Body of pancreas (tissue), 4 donors: ENCODE results near the gene CFAP46.

ENCODE experiments used
- CTCF ChIP-seq, 7 experiments: fragments of 450-650 bp in 4 of 7; fragments of 200-600 bp in 3 of 7; sonication (generic) in 3 of 7; IDR thresholded peaks; one replicate each; pipeline ENCODE4 v1.5.1; 2016 to 2019; ENCODE audit warnings: antibody characterized with exemption in 7 of 7
- POLR2A ChIP-seq, 3 donors: fragments of 450-650 bp; IDR thresholded peaks; one replicate each; pipeline ENCODE4 v1.6.1; 2016; ENCODE audit warnings: antibody characterized with exemption in 3 of 3, mild to moderate bottlenecking in 2 of 3

- no peak for TF ChIP-seq CTCF (IDR thresholded peaks at IDR 0.05)
- no peak for TF ChIP-seq POLR2A (IDR thresholded peaks at IDR 0.05)
Observed at GRCh38 chr10:132776186-132776585, 166.2 kb downstream of the CFAP46 start.
